ENCODE results near the gene CNPY3.
"Not testable (repeated sequence)": the region's sequence is repeated elsewhere in the genome, so short reads cannot be mapped to it uniquely, and the experiment has no call there.

CNPY3 gene

GRCh38 chr6:42928986-42929820 is at the start of gene CNPY3:
CNPY3 (plus strand) TSS chr6:42929480; CDS start chr6:42929571, 91 bp downstream.
- H3K4me3 ChIP-seq (ENCODE audit: control insufficient read depth, low read depth, low read length): peak within 1 kb of the TSS; percentile 81
- TF ChIP-seq CTCF (conservative IDR thresholded peaks at IDR 0.05; ENCODE audit: control insufficient read depth, insufficient read depth, low read depth, low read length): no peak
- peak; percentile 97 for DNase-seq (ENCODE audit: low read depth)

GRCh38 chr6:42880240-42880817 is 49.0 kb upstream of the CNPY3 start:
- DNase-seq (ENCODE audit: low read depth): not testable (repeated sequence)
- H3K4me3 ChIP-seq (ENCODE audit: control insufficient read depth, low read depth, low read length): peak overlapping the region; percentile 97

GRCh38 chr6:42880871-42881270 is 48.4 kb upstream of the CNPY3 start:
- peak overlapping the region; percentile 97 for H3K4me3 ChIP-seq (ENCODE audit: control insufficient read depth, low read depth, low read length)
- not testable (repeated sequence) for DNase-seq (ENCODE audit: low read depth)

- no peak for TF ChIP-seq CTCF (conservative IDR thresholded peaks at IDR 0.05; ENCODE audit: control insufficient read depth, insufficient read depth, low read depth, low read length)
- H3K4me3 ChIP-seq (ENCODE audit: control insufficient read depth, low read depth, low read length): no peak overlapping the region
- no peak for DNase-seq (ENCODE audit: low read depth)
These were observed 43.6 kb upstream of the CNPY3 start for GRCh38 chr6:42885702-42886101.

- DNase-seq (ENCODE audit: low read depth); H3K4me3 ChIP-seq (ENCODE audit: control insufficient read depth, low read depth, low read length): not testable (repeated sequence)
These were observed 41.1 kb upstream of the CNPY3 start for GRCh38 chr6:42888201-42888600.

- H3K4me3 ChIP-seq (ENCODE audit: control insufficient read depth, low read depth, low read length): peak overlapping the region; percentile 84
- TF ChIP-seq CTCF (conservative IDR thresholded peaks at IDR 0.05; ENCODE audit: control insufficient read depth, insufficient read depth, low read depth, low read length): no peak
- DNase-seq (ENCODE audit: low read depth): peak; percentile 12
These were observed 39.5 kb upstream of the CNPY3 start for GRCh38 chr6:42889815-42890214.

- DNase-seq (ENCODE audit: low read depth): peak; percentile 97
- H3K4me3 ChIP-seq (ENCODE audit: control insufficient read depth, low read depth, low read length): peak overlapping the region; percentile 84
- no peak for TF ChIP-seq CTCF (conservative IDR thresholded peaks at IDR 0.05; ENCODE audit: control insufficient read depth, insufficient read depth, low read depth, low read length)
These were observed 38.7 kb upstream of the CNPY3 start for GRCh38 chr6:42890311-42891198.

GRCh38 chr6:42891199-42891722 is 38.0 kb upstream of the CNPY3 start:
- no peak for TF ChIP-seq CTCF (conservative IDR thresholded peaks at IDR 0.05; ENCODE audit: control insufficient read depth, insufficient read depth, low read depth, low read length)
- no peak for DNase-seq (ENCODE audit: low read depth)
- H3K4me3 ChIP-seq (ENCODE audit: control insufficient read depth, low read depth, low read length): peak overlapping the region; percentile 84

- DNase-seq (ENCODE audit: low read depth); H3K4me3 ChIP-seq (ENCODE audit: control insufficient read depth, low read depth, low read length): not testable (repeated sequence)
These were observed 35.0 kb upstream of the CNPY3 start for GRCh38 chr6:42894041-42894828.

Measured in fibroblast of mammary gland (primary cell).